Measurements from ENCODE around the gene SSU72.
"Not testable (repeated sequence)": the region's sequence is repeated elsewhere in the genome, so short reads cannot be mapped to it uniquely, and the experiment has no call there.

SSU72 gene

GRCh38 chr1:1556961-1557360 is 17.7 kb downstream of the SSU72 start:
- DNase-seq: not testable (repeated sequence)

- no peak for DNase-seq
Measured at GRCh38 chr1:1556505-1556904, 18.2 kb downstream of the SSU72 start.

GRCh38 chr1:1554926-1555915 is 19.4 kb downstream of the SSU72 start:
- DNase-seq: no peak

GRCh38 chr1:1554550-1554925 is 20.1 kb downstream of the SSU72 start:
- DNase-seq: no peak

GRCh38 chr1:1553821-1554494 is 20.7 kb downstream of the SSU72 start:
- DNase-seq: no peak

GRCh38 chr1:1552263-1552639 is 22.4 kb downstream of the SSU72 start:
- no peak for DNase-seq

- DNase-seq: no peak
Measured at GRCh38 chr1:1551524-1552262, 23.0 kb downstream of the SSU72 start.

- DNase-seq: no peak
Measured at GRCh38 chr1:1550591-1551432, 23.9 kb downstream of the SSU72 start.

GRCh38 chr1:1550087-1550486 is 24.6 kb downstream of the SSU72 start:
- DNase-seq: no peak

- DNase-seq: no peak
Measured at GRCh38 chr1:1548591-1548990, 26.1 kb downstream of the SSU72 start.

- DNase-seq: no peak
Measured at GRCh38 chr1:1547476-1547875, 27.2 kb downstream of the SSU72 start.

- no peak for DNase-seq
Measured at GRCh38 chr1:1547011-1547410, 27.7 kb downstream of the SSU72 start.

- no peak for DNase-seq
Measured at GRCh38 chr1:1545946-1546737, 28.5 kb downstream of the SSU72 start.

GRCh38 chr1:1544544-1544943 is 30.1 kb downstream of the SSU72 start:
- DNase-seq: no peak

- DNase-seq: no peak
Measured at GRCh38 chr1:1543706-1544099, 31.0 kb downstream of the SSU72 start.

GRCh38 chr1:1542766-1543705 is 31.6 kb downstream of the SSU72 start:
- no peak for DNase-seq

- no peak for DNase-seq
Measured at GRCh38 chr1:1541956-1542765, 32.5 kb downstream of the SSU72 start.

- no peak for DNase-seq
Measured at GRCh38 chr1:1540818-1541628, 33.6 kb downstream of the SSU72 start.

Measured in activated CD8-positive, alpha-beta memory T cell treated with anti-CD3 and anti-CD28 coated beads, Interleukin-2, amount 50 U/mL, for 4 hours (primary cell).